Retina (tissue), 1 donor: ENCODE measurements around the gene POLN.

Experiments used
- DNase-seq: peaks from one replicate; pipeline ENCODE4 v3.0.0-alpha.2; 2016

POLN gene

GRCh38 chr4:2262145-2262943, 20.4 kb upstream of the POLN start:
- peak; percentile 99 for DNase-seq

GRCh38 chr4:2261853-2262144, 19.9 kb upstream of the POLN start, which contains the start of gene MXD4:
Gene MXD4, minus strand, starts transcription at chr4:2262109. Its CDS starts 129 bp downstream, at chr4:2261980.
- no peak for DNase-seq

- DNase-seq = peak; percentile 52
Observed at GRCh38 chr4:2261110-2261852, 19.4 kb upstream of the POLN start.

GRCh38 chr4:2260344-2261109, 18.6 kb upstream of the POLN start:
- DNase-seq = no peak

DNA sequence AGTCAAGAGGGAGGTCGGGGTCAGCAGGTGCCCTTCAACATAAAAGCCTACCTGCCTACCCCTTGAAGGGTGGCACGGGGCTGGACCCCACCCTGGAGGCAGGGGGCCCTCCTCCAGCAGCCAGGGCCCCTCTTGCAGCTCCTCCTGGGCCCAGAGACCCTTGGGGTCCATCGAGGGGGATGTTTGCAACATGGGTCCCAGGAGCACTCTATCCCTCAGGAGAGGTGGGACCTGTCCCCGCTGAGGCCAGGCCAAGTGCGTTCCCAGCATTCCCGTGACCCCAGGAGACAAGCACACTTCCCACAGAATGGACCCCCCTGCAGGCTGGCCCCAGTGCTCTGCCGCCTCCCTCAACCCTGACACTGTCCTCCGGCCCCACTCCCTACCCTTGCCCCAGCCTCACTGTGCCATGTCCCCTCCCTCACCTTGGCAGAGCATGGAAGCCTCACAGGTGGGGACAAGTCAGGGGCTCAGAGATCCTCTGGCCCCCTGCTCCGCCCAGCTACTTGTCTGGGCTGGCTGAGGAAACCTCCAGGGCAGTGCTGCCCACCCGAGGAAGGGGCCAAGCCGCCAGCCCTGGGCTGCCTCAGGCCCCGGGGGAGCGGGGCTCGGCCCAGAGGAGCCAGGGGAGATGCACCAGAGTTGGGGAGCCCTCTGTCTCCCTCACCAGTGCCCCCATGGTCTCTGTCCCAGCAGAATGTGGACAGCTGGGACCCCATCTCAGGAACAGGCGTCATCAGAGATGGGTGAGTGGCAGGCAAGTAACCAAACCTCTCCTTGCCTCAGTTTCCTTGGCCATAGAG, 17.8 kb upstream of the POLN start:
- DNase-seq = no peak

DNA sequence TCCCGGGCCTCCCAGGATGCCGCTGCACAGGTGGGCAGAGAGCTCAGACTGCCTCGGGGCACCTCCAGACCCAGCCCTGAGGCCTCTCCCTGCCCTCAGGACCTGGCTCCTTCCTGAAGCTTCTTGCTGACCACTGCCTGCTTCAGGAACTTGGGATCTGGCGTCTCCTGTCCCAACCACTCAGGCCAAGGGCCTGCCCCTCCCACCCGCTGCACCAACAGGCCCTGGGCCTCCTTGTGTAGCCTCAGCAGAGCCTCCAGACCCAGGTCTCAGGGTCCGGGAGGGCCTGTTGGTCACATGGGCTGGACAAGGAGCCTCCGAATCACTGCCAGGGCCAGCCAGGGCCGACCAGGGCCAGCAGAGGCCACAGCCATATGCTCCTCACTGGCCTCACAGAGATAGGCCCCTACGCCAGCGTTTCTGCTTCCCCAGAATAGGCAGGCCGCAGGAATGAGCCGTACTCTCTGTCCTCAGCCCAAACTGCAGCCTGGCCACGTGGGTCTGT, 17.2 kb upstream of the POLN start:
- no peak for DNase-seq

- no peak for DNase-seq
Observed at GRCh38 chr4:2258091-2259035, 16.4 kb upstream of the POLN start.

DNA sequence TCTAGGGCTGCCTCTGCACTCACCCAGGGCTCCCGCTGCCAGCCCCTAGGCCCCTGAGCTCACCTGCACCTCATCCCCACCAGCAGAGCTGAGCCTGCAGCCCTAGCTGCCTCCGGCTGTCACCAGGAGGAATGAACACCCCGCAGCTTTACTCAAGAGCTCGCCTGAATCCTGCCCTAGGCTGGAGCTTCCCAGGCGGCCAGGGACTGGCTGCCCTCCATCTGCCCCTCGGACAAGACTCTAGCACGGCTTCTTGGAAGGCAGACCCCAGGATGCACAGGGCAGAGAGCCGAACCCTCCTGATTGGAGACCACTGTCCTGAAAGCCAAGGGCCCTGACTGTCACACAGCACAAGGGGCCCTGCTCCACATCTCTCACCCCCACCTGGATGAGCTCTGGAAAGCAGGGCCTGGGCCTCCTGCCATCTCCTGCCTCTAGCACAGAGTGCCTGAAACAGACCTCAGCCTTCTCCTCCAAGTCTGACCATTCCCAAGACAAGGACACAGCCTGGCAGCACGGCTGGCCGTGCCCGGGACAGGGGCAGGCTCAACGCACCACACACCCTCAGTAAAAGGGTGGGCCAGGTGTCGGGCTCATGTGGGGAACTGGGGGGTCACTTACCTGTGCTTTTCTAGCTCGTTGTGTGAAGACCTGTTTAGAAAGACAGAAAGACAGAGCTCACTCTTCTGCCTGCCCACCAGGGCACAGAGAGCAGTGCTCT, 15.6 kb upstream of the POLN start:
- DNase-seq = no peak

- DNase-seq = no peak
Observed at GRCh38 chr4:2256781-2257191, 14.9 kb upstream of the POLN start.

DNA sequence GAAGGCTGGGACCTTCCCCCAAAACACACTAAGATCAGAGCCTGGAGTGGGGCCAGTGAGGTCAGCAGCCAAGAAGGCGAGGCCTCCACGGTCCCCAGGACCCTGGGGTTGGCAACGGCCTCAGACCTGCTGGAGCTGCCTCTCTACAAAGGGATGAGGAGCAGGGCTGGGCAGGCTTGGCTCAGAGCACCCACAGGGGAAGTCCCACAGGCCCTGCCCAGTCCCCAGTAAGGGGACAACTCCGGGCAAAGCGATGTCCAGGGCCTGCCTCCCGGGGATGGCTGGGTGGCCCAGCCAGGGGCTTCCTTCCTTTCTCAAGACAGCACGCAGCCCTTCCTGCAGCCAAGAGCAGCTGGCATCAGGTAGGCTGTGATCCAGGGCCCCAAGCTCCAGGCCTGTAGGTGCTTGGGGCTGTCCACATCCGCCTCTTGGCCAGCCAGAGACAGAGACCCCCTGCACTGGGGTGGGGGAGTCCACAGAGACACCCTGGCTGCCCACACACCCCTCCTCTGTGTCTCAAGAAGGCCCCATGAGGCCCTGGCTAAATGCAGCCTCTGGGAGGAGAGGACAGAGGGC, 14.3 kb upstream of the POLN start:
- no peak for DNase-seq

DNA sequence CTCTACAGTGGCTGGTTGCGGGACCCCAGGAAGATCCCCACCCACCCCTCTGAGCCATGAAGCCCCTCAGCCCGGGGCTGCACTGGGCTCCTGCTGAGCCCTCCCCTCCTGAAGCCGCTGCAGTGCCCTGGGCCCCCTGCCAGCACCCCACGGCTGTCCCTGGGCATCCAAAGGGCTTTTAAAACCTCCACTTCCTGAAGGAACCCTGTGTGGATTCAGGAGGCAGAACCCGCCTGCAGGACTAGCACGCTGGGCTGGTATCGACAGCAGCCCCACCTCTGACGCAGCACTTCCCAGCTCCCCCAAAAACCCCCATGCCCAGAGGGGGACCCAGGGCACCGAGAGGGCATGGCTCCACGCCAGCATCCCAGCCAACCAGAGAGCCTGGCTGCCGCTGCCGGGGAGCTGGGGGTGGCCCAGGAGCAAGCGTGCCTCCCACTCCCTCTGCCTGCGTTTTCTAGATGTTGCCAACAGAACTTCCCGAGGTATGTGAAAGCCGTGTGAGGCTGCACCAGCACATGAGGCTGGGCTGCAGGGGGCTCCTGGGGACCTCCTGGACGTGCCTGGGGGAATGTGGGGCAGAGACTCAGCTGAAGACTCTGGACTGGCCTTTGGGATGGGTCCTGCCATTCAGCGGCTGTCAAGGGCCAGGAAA, 13.7 kb upstream of the POLN start:
- no peak for DNase-seq

- no peak for DNase-seq
Observed at GRCh38 chr4:2254665-2255500, 13.0 kb upstream of the POLN start.

GRCh38 chr4:2253160-2254084, 11.5 kb upstream of the POLN start:
- DNase-seq = no peak

DNA sequence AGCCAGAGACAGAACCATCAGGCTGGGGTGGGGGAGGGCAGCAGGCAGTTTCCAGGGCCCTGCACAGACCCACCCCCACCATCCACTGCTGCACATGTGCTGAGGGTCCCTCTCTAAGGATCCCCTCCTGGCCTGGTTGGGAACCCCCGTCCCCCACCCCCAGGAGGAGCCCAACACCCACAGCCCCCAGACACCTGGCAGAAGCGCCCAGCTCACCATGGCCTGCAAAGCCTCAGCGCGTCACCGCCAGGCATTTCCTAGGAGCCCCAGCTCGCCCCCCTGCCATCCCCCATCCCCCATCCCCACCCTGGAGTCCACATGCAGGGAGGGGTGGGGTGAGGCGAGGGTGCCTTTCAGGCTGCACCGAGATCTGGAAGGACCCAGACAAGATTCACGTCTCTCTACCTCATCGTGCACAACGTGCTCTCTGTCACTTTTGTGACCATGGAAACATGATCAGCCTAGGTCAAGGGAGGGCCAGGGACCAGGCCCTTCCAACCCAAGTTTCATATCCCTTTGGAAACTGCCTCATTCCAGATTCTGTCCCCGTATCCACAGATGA, 10.7 kb upstream of the POLN start:
- DNase-seq = peak; percentile 0

GRCh38 chr4:2251795-2252529, 10.0 kb upstream of the POLN start:
- DNase-seq = peak; percentile 0

DNA sequence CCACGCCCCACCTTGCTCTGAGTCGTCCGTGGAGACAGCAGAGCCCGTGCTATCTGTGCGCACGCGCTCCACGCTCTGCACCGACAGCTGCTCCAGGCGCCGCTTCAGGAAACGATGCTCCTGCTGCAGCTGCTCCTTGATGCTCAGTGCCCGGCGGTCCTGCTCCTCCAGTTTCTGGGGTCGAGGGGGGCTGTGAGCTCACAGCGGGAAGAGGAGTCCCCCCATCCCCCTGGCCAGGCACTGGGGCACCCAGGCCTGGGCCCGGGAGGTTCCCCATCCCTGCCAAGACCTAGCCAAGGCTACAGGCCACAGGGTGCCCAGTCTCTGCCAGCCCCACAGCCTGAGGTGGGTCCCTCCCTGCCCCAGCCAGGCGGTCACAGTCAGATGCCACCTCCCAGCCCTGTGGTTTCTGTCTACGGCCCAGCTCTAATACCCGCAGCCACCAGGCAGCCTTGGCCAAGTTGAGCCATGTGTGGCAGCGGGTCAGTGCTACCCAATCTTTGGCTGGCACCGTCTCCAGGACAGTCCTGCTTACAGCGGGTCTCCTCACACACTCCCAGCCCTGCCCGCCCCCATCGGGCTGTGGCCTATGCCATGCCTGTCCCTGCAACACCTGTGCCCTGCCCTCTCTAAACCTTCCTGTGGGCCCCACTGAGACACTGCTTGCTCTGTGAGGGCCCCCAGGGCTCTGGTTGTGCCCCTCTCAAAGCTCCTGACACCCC, 9.3 kb upstream of the POLN start:
- DNase-seq = no peak
